Left lobe of liver (tissue), 2 donors: ENCODE measurements around the gene BRD7. TPM values are rescaled to one million over a fixed set of nuclear protein-coding genes. Genes with fewer than 3 reads are reported as not detected.

Source experiments
- ATAC-seq: fragments of 200-7000 bp; cut with Tn5 transposase; one replicate; pipeline ENCODE4 v1.9.1; 2020; ENCODE audit warnings: mild to moderate bottlenecking, moderate library complexity
- DNase-seq: peaks from one replicate; pipeline ENCODE4 v3.0.0-alpha.2; 2020; ENCODE audit warnings: low spot score
- total RNA-seq: library from RNA; stranded (reverse); gene quantifications from one replicate; pipeline ENCODE4 v1.2.1, GENCODE V29; 2021
- donor health status: DM: no; HTN: no; CAD: no; lungs with moderate emphysema.
- donor health status: DM: no; HTN: yes; CAD: no.

BRD7 gene
- total RNA-seq, 1 donor from 2014 or later = 17.9 TPM

DNA sequence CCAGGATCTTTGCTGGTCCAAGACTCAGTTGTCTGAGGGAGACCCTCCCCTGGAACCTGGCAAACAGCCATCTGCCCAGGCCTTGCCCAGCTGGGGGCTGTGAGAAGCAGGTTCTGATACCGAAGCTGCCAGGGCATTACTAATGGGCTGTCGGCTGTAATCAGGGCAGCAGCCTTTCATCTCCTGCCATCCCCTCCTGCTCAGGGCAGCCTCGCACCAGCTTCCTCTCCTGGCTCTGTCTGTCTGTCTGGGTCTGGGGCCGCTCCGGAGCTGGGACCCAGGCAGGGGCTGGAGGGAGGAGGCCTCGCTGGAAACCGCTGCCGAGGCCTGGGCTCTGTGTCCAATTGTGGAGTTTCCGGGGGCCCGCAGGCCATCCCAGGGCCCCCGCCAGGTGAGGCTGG lies 21.6 kb upstream of the BRD7 start:
- no peak for ATAC-seq
- DNase-seq = no peak

GRCh38 chr16:50389900-50390299 lies 21.1 kb upstream of the BRD7 start:
- no peak for DNase-seq
- no peak for ATAC-seq

GRCh38 chr16:50388496-50388895 lies 19.7 kb upstream of the BRD7 start:
- no peak for ATAC-seq
- DNase-seq = no peak

DNA sequence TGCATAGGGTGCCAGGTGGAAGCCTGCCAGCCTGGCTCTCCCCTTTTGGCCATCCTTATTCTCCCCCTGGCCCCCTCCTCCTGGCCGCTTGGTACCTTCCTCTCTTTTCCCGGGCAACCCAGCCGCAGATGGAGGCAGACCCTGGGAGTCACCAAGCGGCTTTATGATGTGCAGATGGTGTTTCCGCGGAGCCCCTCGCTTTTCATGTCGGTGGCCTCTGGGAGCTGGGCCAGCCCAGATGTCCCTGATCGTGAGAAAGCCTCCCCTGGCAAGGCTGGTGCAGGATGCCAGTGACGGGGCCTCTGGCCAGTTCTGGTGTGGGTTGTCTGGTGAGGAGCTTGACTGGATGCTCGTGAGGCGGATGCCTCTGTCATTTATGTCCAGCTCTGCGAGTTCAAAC lies 18.0 kb upstream of the BRD7 start:
- DNase-seq = no peak
- ATAC-seq = no peak

DNA sequence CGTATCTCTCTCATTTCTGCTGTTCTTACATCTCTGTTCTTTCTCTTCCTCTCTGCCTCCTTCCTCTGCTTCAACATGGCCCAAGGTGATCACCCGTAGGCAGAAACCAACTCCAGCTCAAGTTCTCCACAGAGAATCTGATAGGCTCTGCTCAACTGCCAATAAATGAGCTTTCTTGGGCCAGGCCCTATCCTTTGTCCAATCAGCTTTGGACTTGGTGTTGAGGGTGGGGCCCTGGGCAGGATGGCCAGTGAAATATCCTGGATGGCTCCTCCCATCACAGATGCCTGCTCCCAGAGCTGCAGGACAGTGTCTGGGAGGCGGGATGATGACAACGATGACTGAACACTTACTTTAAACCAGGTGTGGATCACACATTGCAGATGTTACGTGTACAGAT lies 17.4 kb upstream of the BRD7 start:
- no peak for DNase-seq
- ATAC-seq = no peak

- no peak for DNase-seq
- no peak for ATAC-seq
Observed at GRCh38 chr16:50384500-50385135, 15.8 kb upstream of the BRD7 start.

DNA sequence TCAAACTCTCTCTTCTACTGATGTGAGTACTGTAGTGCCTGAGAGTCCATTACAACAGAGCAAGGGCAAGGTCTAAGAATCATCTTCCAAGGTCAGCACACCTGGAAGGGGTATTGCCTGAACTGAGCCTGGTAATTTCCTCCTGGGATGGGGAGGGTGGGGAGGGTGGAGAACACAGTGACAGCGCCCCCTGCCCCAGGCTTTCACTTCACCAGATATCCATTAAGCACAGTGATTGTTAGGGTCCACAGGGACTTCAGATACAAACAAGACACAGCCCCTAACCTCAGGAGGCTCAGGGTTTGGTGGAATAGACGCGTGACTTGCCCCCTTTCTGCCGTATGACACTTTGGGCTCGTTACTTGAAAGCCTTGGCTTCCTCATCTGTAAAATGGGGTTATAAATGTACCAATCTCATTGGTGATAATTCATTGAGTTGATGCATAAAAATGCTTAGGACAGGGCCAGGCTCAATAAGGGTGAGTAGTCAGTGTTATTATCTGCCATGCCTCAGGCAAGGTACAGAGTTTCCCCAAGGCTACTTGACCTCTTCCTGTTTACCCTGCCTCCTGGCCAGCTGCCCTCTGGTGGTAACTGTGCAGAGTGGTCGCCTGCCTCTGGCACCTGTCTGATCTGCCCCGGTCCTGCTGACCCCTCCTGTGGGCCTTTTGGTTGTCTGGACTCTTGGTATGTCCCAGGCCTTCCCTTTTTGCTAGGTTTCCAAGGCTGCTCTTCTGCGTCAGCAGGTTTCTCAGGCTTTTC lies 13.1 kb upstream of the BRD7 start:
- ATAC-seq (peak; percentile 31), DNase-seq (no peak)

DNA sequence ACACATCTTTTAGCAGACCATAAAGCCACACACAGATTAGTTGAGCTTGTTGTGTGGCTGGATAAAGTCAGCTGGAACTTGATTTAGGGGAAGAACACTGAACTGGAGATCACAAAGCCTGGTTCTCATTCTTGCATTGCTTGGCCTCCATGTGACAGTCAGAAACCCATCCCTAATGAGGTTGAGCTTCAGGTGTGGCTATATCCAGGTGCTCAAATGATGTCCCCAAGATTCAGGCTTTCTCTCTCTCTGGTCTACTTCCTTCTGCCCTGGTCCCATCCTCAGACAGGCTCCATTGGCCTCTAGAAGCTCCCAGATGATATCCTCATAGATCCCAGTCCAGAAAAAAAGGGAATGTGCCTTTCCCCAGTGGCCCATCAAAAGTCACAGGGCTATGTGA lies 9.6 kb upstream of the BRD7 start:
- no peak for ATAC-seq
- DNase-seq = no peak

- no peak for ATAC-seq
- DNase-seq = no peak
Observed at GRCh38 chr16:50377001-50377400, 8.2 kb upstream of the BRD7 start.

DNA sequence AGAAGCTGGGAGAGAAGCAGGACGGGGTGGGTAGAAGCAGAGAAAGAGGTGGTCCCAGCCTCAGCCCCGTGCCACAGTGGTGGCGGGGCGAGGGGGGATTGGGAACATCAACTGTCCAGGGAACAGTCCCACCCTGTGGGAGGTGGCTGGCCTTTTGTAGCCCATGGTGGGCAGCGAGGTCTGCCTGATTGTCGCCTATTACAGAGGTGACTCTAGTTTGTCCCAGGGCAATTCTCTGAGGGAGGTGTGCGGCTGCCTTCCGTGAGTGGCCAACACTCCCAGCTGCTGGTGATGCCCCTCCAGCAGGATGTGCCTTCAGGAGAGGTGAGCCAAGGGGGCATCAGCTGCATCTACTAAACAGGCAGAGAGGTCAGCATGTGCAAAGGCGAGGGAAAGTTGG lies 5.0 kb upstream of the BRD7 start:
- no peak for ATAC-seq

GRCh38 chr16:50373345-50373701 lies 4.5 kb upstream of the BRD7 start:
- no peak for DNase-seq
- no peak for ATAC-seq

More for the DNA sequence above, 5.0 kb upstream of the BRD7 start:
- DNase-seq = no peak

DNA sequence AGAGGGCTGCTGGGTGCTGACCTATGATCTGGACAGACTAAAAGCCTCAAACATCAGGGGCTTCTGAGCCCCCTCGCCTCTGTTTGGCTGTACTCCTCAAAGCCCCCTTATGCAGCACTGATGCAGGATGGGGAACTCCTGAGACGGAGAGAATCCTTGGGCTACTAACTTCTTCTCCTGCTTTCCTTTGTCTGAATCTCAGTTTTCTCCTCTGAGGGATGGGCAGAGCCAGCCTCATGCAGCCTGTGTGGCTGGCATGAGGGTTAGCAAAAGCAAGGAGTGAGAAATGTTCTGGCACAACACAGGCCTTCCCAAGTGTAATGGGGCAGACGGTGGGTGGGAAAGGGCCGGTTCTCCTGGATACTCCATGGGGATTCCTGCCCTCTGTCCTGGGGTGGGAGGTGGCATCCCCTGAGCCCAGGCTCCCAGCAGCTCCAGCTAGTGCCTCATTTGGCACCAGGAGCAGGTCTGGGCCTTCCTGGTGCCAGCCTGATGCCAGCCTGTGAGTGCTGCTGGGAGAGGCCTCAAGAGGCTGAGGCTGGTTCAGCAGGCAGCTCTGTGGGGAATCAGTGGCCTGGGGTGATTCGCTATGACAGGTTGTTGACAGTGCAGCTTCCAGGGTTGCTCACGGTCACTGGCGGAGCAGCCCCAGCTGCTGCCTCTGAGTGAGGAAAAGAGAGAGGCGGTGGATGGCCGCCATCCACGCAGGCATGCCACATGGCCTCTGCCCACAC lies 4.0 kb upstream of the BRD7 start:
- ATAC-seq (peak; percentile 44), DNase-seq (no peak)

DNA sequence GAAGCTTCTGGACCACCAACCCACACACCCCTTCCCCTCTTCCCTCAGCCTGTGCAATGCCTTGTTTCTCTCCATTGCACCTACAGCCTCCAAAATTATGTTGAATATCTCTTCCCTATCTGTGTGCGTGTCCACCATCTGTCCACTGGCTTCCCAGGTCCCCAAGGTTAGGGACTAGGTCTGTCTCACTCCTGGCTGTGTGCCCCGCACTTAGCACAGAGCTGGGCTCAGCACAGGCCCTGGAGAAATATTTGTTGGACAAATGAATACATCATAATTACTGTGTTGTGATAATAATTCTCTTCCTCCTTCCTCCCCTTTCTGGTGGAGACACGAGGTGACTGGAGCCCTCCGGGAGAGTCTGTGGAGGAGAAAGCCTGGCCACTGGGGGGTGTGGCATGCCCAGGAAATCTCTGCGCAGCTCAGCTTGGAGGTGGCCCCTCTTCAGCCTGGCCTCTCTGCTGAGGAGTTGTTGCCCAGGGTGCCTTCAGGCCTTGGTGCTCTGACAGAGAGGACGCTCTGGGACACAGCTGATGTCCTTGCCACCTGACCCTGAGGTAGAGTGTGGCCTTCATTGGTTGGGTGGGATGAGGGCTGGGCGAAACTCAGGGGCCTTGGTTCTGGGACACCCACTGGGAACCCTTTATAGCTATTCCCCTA lies 3.3 kb upstream of the BRD7 start:
- no peak for DNase-seq
- no peak for ATAC-seq

DNA sequence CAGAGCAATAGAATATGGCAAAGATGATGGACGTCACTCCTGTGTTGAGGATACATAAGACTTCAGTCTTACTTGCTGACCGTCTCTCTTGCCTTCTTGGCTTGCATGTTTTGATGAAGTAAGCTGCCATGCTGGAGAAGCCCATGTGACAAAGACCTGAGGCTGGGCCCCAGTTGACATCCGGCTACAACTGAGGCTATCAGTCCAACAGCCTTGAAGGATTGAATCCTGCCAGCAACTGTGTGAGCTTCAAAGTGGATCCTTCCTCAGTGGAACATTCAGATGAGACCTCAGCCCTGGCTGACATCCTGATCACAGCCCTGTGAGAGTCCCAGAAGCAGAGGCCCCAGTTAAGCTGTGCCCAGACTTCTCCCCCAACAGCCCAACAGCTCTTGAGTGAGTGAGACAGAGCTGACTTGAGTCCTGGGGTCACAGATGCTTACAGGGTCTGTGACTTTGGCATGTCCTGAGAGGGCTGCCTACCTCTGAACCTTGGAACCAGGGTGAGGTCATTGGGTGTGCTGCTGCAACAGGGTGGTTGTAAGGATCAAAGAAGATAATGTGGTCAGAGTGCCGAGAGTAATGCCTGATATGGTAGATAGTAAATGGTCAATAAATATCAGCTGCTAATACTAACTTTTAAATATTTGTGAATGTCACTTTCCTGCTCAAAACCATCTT lies 2.4 kb upstream of the BRD7 start:
- DNase-seq = no peak
- ATAC-seq = no peak

GRCh38 chr16:50369133-50369804 lies 481 bp upstream of the BRD7 start:
- no peak for ATAC-seq
- DNase-seq = no peak

GRCh38 chr16:50367777-50368409 lies 895 bp downstream of the BRD7 start:
- DNase-seq (no peak), ATAC-seq (no peak)

GRCh38 chr16:50365791-50366575 lies 2.8 kb downstream of the BRD7 start:
- ATAC-seq = no peak
- DNase-seq = no peak

DNA sequence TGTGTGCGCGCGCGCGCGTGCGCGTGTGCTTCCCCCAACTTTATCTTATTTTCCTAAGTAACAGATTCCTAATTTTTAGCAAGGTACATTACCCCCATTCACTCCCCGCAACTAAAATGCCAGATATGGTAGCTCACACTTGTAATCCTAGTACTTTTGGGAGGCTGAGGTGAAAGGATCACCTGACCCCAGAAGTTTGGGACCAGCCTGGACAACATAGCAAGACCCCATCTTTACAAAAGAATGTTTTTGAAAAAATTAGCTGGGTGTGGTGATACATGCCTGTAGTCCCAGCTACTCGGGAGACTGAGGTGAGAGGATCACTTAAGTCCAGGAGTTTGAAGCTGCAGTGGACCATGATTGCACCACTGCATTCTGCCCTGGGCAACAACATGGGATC lies 5.1 kb downstream of the BRD7 start:
- DNase-seq (no peak), ATAC-seq (no peak)

DNA sequence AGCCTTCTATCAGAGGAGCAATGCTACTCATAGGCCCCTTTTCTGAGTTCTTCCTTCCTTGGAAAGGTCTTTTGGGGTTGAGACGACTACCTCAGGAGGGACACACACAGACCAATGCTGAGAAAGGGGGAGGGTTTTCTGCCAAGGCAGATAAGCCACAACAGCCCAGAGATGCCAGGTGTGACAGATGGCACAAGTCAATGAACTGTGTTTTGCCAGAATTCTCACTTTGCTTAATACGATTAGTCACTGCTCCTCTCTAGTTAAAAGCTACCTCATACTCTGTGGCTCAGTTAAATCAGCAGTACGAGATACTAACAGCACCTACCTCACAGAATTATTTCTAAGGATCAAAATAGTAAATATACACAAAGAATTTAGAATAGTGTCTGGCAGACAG lies 8.0 kb downstream of the BRD7 start:
- ATAC-seq (no peak), DNase-seq (no peak)
